Measurements from ENCODE around the gene GPHN.
"Not testable (repeated sequence)": the region's sequence is repeated elsewhere in the genome, so short reads cannot be mapped to it uniquely, and the experiment has no call there.

The GPHN gene

GRCh38 chr14:67016856-67017255 lies 508.9 kb downstream of the GPHN start:
- no peak for DNase-seq (ENCODE audit: extremely low read depth in 1 of 2, low read depth in 1 of 2)

GRCh38 chr14:67018720-67019119 lies 510.8 kb downstream of the GPHN start:
- DNase-seq (ENCODE audit: extremely low read depth in 1 of 2, low read depth in 1 of 2): no peak

GRCh38 chr14:67019796-67020195 lies 511.8 kb downstream of the GPHN start:
- DNase-seq (ENCODE audit: extremely low read depth in 1 of 2, low read depth in 1 of 2): no peak

GRCh38 chr14:67031920-67032774 lies 524.2 kb downstream of the GPHN start:
- no peak for DNase-seq (ENCODE audit: extremely low read depth in 1 of 2, low read depth in 1 of 2)

- DNase-seq (ENCODE audit: extremely low read depth in 1 of 2, low read depth in 1 of 2): no peak
Measured at GRCh38 chr14:67045440-67045839, 537.5 kb downstream of the GPHN start.

- no peak for DNase-seq (ENCODE audit: extremely low read depth in 1 of 2, low read depth in 1 of 2)
Measured at GRCh38 chr14:67050896-67051295, 542.9 kb downstream of the GPHN start.

- no peak for DNase-seq (ENCODE audit: extremely low read depth in 1 of 2, low read depth in 1 of 2)
Measured at GRCh38 chr14:67056684-67057083, 548.7 kb downstream of the GPHN start.

GRCh38 chr14:67059596-67059995 lies 551.6 kb downstream of the GPHN start:
- no peak for DNase-seq (ENCODE audit: extremely low read depth in 1 of 2, low read depth in 1 of 2)

GRCh38 chr14:67060546-67060945 lies 552.6 kb downstream of the GPHN start:
- no peak for DNase-seq (ENCODE audit: extremely low read depth in 1 of 2, low read depth in 1 of 2)

- DNase-seq (ENCODE audit: extremely low read depth in 1 of 2, low read depth in 1 of 2): not testable (repeated sequence)
Measured at GRCh38 chr14:67067070-67067814, 559.3 kb downstream of the GPHN start.

GRCh38 chr14:67068251-67068650 lies 560.3 kb downstream of the GPHN start:
- no peak for DNase-seq (ENCODE audit: extremely low read depth in 1 of 2, low read depth in 1 of 2)

- no peak for DNase-seq (ENCODE audit: extremely low read depth in 1 of 2, low read depth in 1 of 2)
Measured at GRCh38 chr14:67071506-67071905, 563.6 kb downstream of the GPHN start.

- DNase-seq (ENCODE audit: extremely low read depth in 1 of 2, low read depth in 1 of 2): no peak
Measured at GRCh38 chr14:67077921-67078320, 570.0 kb downstream of the GPHN start.

- DNase-seq (ENCODE audit: extremely low read depth in 1 of 2, low read depth in 1 of 2): no peak
Measured at GRCh38 chr14:67079846-67080245, 571.9 kb downstream of the GPHN start.

GRCh38 chr14:67108230-67108629 lies 600.3 kb downstream of the GPHN start:
- no peak for DNase-seq (ENCODE audit: extremely low read depth in 1 of 2, low read depth in 1 of 2)

GRCh38 chr14:67111022-67111421 lies 603.1 kb downstream of the GPHN start:
- DNase-seq (ENCODE audit: extremely low read depth in 1 of 2, low read depth in 1 of 2): no peak

GRCh38 chr14:67112344-67112743 lies 604.4 kb downstream of the GPHN start:
- DNase-seq (ENCODE audit: extremely low read depth in 1 of 2, low read depth in 1 of 2): no peak

- no peak for DNase-seq (ENCODE audit: extremely low read depth in 1 of 2, low read depth in 1 of 2)
Measured at GRCh38 chr14:67127174-67127573, 619.2 kb downstream of the GPHN start.

- no peak for DNase-seq (ENCODE audit: extremely low read depth in 1 of 2, low read depth in 1 of 2)
Measured at GRCh38 chr14:67129768-67130167, 621.8 kb downstream of the GPHN start.

- no peak for DNase-seq (ENCODE audit: extremely low read depth in 1 of 2, low read depth in 1 of 2)
Measured at GRCh38 chr14:67131691-67132090, 623.7 kb downstream of the GPHN start.

GRCh38 chr14:67133144-67133543 lies 625.2 kb downstream of the GPHN start:
- no peak for DNase-seq (ENCODE audit: extremely low read depth in 1 of 2, low read depth in 1 of 2)
